ENCODE results near the gene HIP1.
A peak's percentile ranks its signal among the peaks of the same experiment; 100 is the strongest.
"Not testable (repeated sequence)": the region's sequence is repeated elsewhere in the genome, so short reads cannot be mapped to it uniquely, and the experiment has no call there.

Gene HIP1

GRCh38 chr7:75729851-75730274 lies 8.9 kb downstream of the HIP1 start:
- H3K36me3 Mint-ChIP-seq = no peaks in the 10 kb centered on the region
- peak overlapping the region; percentile 8 for H3K4me3 Mint-ChIP-seq
- peak overlapping the region; percentile 11 for H3K27ac Mint-ChIP-seq
- peak; percentile 67 for ATAC-seq
- peaks cover 36% of the 10 kb centered on the region for H3K4me1 Mint-ChIP-seq
- H3K9me3 Mint-ChIP-seq = no peaks in the 10 kb centered on the region
- H3K27me3 Mint-ChIP-seq = no peaks in the 10 kb centered on the region

GRCh38 chr7:75727881-75728593 lies 10.7 kb downstream of the HIP1 start:
- H3K9me3 Mint-ChIP-seq = no peaks in the 10 kb centered on the region
- H3K36me3 Mint-ChIP-seq = no peaks in the 10 kb centered on the region
- H3K4me3 Mint-ChIP-seq = no peak overlapping the region
- peak; percentile 32 for ATAC-seq
- peaks cover 30% of the 10 kb centered on the region for H3K4me1 Mint-ChIP-seq
- H3K27ac Mint-ChIP-seq = peak overlapping the region; percentile 57
- no peaks in the 10 kb centered on the region for H3K27me3 Mint-ChIP-seq

GRCh38 chr7:75727351-75727750 lies 11.4 kb downstream of the HIP1 start:
- not testable (repeated sequence) for ATAC-seq, H3K27ac Mint-ChIP-seq, H3K4me3 Mint-ChIP-seq, H3K27me3 Mint-ChIP-seq, H3K9me3 Mint-ChIP-seq, H3K36me3 Mint-ChIP-seq
- H3K4me1 Mint-ChIP-seq = peaks cover 30% of the 10 kb centered on the region

- Mint-ChIP-seq H3K27me3 (no peaks in the 10 kb centered on the region), H3K4me1 (peaks cover 24% of the 10 kb centered on the region)
Observed at GRCh38 chr7:75725306-75725705, 13.4 kb downstream of the HIP1 start.

GRCh38 chr7:75723444-75723843 lies 15.3 kb downstream of the HIP1 start:
- no peaks in the 10 kb centered on the region for H3K36me3 Mint-ChIP-seq
- no peaks in the 10 kb centered on the region for H3K9me3 Mint-ChIP-seq
- H3K27ac Mint-ChIP-seq = no peak overlapping the region
- no peak overlapping the region for H3K4me3 Mint-ChIP-seq
- H3K4me1 Mint-ChIP-seq = peaks cover 14% of the 10 kb centered on the region
- H3K27me3 Mint-ChIP-seq = no peaks in the 10 kb centered on the region
- ATAC-seq = no peak

More at GRCh38 chr7:75725306-75725705, 13.4 kb downstream of the HIP1 start:
- ATAC-seq = no peak
- Mint-ChIP-seq H3K27ac (no peak overlapping the region), H3K4me3 (no peak overlapping the region), H3K9me3 (no peaks in the 10 kb centered on the region), H3K36me3 (no peaks in the 10 kb centered on the region)

GRCh38 chr7:75722373-75722772 lies 16.4 kb downstream of the HIP1 start:
- Mint-ChIP-seq H3K27me3 (no peaks in the 10 kb centered on the region), H3K4me1 (peaks cover 8% of the 10 kb centered on the region), H3K4me3 (no peak overlapping the region), H3K36me3 (no peaks in the 10 kb centered on the region), H3K27ac (no peak overlapping the region), H3K9me3 (no peaks in the 10 kb centered on the region)
- ATAC-seq = no peak

GRCh38 chr7:75721922-75722321 lies 16.8 kb downstream of the HIP1 start:
- not testable (repeated sequence) for H3K4me3 Mint-ChIP-seq, H3K4me1 Mint-ChIP-seq, H3K27ac Mint-ChIP-seq, H3K27me3 Mint-ChIP-seq, H3K36me3 Mint-ChIP-seq, ATAC-seq, H3K9me3 Mint-ChIP-seq

GRCh38 chr7:75721426-75721825 lies 17.3 kb downstream of the HIP1 start:
- H3K36me3 Mint-ChIP-seq = no peaks in the 10 kb centered on the region
- H3K4me3 Mint-ChIP-seq = no peak overlapping the region
- no peak overlapping the region for H3K27ac Mint-ChIP-seq
- no peaks in the 10 kb centered on the region for H3K27me3 Mint-ChIP-seq
- no peaks in the 10 kb centered on the region for H3K9me3 Mint-ChIP-seq
- no peak for ATAC-seq
- H3K4me1 Mint-ChIP-seq = peaks cover 8% of the 10 kb centered on the region

- Mint-ChIP-seq H3K9me3 (peaks cover 3% of the 10 kb centered on the region), H3K27me3 (no peaks in the 10 kb centered on the region), H3K4me3 (no peak overlapping the region), H3K27ac (no peak overlapping the region), H3K4me1 (no peaks in the 10 kb centered on the region), H3K36me3 (peaks cover 6% of the 10 kb centered on the region)
- ATAC-seq = no peak
Observed at GRCh38 chr7:75719626-75720025, 19.1 kb downstream of the HIP1 start.

- Mint-ChIP-seq H3K4me1 (no peaks in the 10 kb centered on the region), H3K4me3 (no peak overlapping the region), H3K27ac (no peak overlapping the region), H3K36me3 (peaks cover 6% of the 10 kb centered on the region), H3K9me3 (peaks cover 3% of the 10 kb centered on the region), H3K27me3 (no peaks in the 10 kb centered on the region)
- no peak for ATAC-seq
Observed at GRCh38 chr7:75718390-75719031, 20.2 kb downstream of the HIP1 start.

GRCh38 chr7:75717746-75718145 lies 21.0 kb downstream of the HIP1 start:
- not testable (repeated sequence) for H3K9me3 Mint-ChIP-seq, H3K4me1 Mint-ChIP-seq, H3K4me3 Mint-ChIP-seq, H3K27me3 Mint-ChIP-seq, H3K36me3 Mint-ChIP-seq, H3K27ac Mint-ChIP-seq, ATAC-seq

- Mint-ChIP-seq H3K27ac (no peak overlapping the region), H3K4me1 (peaks cover 9% of the 10 kb centered on the region), H3K4me3 (no peak overlapping the region), H3K36me3 (peaks cover 6% of the 10 kb centered on the region), H3K27me3 (no peaks in the 10 kb centered on the region), H3K9me3 (peaks cover 3% of the 10 kb centered on the region)
- no peak for ATAC-seq
Observed at GRCh38 chr7:75716992-75717626, 21.6 kb downstream of the HIP1 start.

GRCh38 chr7:75715864-75716263 lies 22.9 kb downstream of the HIP1 start:
- H3K27ac Mint-ChIP-seq = no peak overlapping the region
- H3K27me3 Mint-ChIP-seq = no peaks in the 10 kb centered on the region
- no peak for ATAC-seq
- peaks cover 7% of the 10 kb centered on the region for H3K9me3 Mint-ChIP-seq
- peaks cover 14% of the 10 kb centered on the region for H3K4me1 Mint-ChIP-seq
- peaks cover 12% of the 10 kb centered on the region for H3K36me3 Mint-ChIP-seq
- no peak overlapping the region for H3K4me3 Mint-ChIP-seq

- Mint-ChIP-seq H3K4me3 (no peak overlapping the region), H3K36me3 (peaks cover 14% of the 10 kb centered on the region), H3K27me3 (no peaks in the 10 kb centered on the region), H3K27ac (no peak overlapping the region), H3K4me1 (peaks cover 14% of the 10 kb centered on the region), H3K9me3 (peaks cover 15% of the 10 kb centered on the region)
- no peak for ATAC-seq
Observed at GRCh38 chr7:75712517-75713361, 26.0 kb downstream of the HIP1 start.

All from stimulated activated memory B cell treated with anti-CD40 and anti-IgM and Interleukin-4, amounts not matched to agents 10 μg/mL and 1 μg/mL and 100 μg/mL, for 72 hours (primary cell).